Peyer's patch (tissue), 4 donors: ENCODE results near the gene AGAP2. TPM values are rescaled to one million over a fixed set of nuclear protein-coding genes. Genes with fewer than 3 reads are reported as not detected.
"Not testable (repeated sequence)": the region's sequence is repeated elsewhere in the genome, so short reads cannot be mapped to it uniquely, and the experiment has no call there.

Source experiments
- DNase-seq, 3 donors: peaks; one replicate each; pipeline ENCODE4 v3.0.0-alpha.2; 2017 to 2019
- H3K27ac ChIP-seq, 4 donors: fragments of 200-600 bp; sonication (generic); one replicate each; pipeline ENCODE4 v1.5.1; 2016 to 2019
- H3K27me3 ChIP-seq, 2 donors: fragments of 200-600 bp; sonication (generic); one replicate each; pipeline ENCODE4 v1.5.1; 2019
- H3K36me3 ChIP-seq, 3 donors: fragments of 200-600 bp; sonication (generic); one replicate each; pipeline ENCODE4 v1.5.1; 2016 to 2019
- H3K4me1 ChIP-seq, 4 donors: fragments of 200-600 bp; sonication (generic); one replicate each; pipeline ENCODE4 v1.5.1; 2016 to 2019
- H3K4me3 ChIP-seq, 4 donors: fragments of 200-600 bp; sonication (generic); 1 replicate in 3 of 4; 2 replicates in 1 of 4; pipeline ENCODE4 v1.5.1; 2016 to 2019; ENCODE audit warnings: mild to moderate bottlenecking in 1 of 4
- H3K9me3 ChIP-seq, 4 donors: fragments of 200-600 bp; sonication (generic); one replicate each; pipeline ENCODE4 v1.5.1; 2016 to 2019; ENCODE audit warnings: mild to moderate bottlenecking in 1 of 4
- POLR2A ChIP-seq, 2 donors: fragments of 450-650 bp; IDR thresholded peaks; one replicate each; pipeline ENCODE4 v1.5.1; 2017; ENCODE audit warnings: antibody characterized with exemption in 2 of 2, mild to moderate bottlenecking in 2 of 2, moderate library complexity in 2 of 2
- total RNA-seq, 4 donors: library from RNA; depleted of rRNA; stranded (reverse); fragments of >200 nt; gene quantifications; one replicate each; pipeline ENCODE4 v1.1.0, GENCODE V29; 2016
- TF ChIP-seq, protein P1 (sequence below), 6 experiments: fragments of 450-650 bp in 4 of 6; fragments of 200-600 bp in 2 of 6; sonication (generic) in 1 of 6; IDR thresholded peaks; one replicate each; pipeline ENCODE4 v1.5.1; 2017 to 2019; ENCODE audit warnings: antibody characterized with exemption in 6 of 6, mild to moderate bottlenecking in 3 of 6, moderate library complexity in 1 of 6

Gene AGAP2
- total RNA-seq, 4 donors from 2014 or later, result 2.5 to 9.1 (median 3.1) TPM

DNA sequence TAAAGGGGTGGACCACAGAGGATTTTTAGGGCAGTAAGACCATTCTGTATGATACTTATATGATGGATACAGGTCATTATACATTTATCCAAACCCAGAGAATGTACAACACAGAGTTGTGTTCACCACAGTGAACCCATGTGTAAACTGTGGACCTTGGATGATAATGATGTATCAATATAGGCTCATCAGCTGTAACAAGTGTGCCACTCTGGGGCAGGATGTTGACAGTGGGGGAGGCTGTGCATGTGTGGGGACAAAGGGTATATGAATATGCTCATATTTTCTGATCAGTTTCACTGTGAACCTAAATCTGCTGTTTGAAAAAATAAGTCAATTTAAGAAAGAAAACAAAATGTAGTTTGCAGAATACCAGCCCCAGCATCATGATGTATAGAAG, 58.8 kb downstream of the AGAP2 start:
- Histone ChIP-seq H3K36me3 (no peaks in the 10 kb centered on the region), H3K27ac (no peak overlapping the region), H3K27me3 (no peaks in the 10 kb centered on the region), H3K9me3 (no peaks in the 10 kb centered on the region), H3K4me3 (no peak overlapping the region), H3K4me1 (no peaks in the 10 kb centered on the region)
- TF ChIP-seq, protein P1, sequence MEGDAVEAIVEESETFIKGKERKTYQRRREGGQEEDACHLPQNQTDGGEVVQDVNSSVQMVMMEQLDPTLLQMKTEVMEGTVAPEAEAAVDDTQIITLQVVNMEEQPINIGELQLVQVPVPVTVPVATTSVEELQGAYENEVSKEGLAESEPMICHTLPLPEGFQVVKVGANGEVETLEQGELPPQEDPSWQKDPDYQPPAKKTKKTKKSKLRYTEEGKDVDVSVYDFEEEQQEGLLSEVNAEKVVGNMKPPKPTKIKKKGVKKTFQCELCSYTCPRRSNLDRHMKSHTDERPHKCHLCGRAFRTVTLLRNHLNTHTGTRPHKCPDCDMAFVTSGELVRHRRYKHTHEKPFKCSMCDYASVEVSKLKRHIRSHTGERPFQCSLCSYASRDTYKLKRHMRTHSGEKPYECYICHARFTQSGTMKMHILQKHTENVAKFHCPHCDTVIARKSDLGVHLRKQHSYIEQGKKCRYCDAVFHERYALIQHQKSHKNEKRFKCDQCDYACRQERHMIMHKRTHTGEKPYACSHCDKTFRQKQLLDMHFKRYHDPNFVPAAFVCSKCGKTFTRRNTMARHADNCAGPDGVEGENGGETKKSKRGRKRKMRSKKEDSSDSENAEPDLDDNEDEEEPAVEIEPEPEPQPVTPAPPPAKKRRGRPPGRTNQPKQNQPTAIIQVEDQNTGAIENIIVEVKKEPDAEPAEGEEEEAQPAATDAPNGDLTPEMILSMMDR (IDR thresholded peaks at IDR 0.05), result no peak
- no peak for TF ChIP-seq POLR2A (IDR thresholded peaks at IDR 0.05)
- DNase-seq, result no peak

DNA sequence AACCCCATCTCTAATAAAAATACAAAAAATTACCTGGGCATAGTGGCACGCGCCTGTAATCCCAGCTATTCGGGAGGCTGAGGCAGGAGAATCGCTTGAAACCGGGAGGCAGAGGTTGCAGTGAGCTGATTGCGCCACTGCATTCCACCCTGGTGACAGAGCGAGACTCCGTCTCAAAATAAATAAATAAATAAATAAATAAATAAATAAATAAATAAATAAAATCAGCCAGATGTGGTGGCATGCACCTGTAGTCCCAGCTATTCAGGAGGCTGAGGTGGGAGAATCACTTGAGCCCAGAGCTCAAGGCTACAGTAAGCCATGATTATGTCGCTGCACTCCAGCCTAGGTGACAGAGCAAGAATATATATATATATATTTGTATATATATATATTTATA, 60.6 kb downstream of the AGAP2 start:
- H3K4me3 ChIP-seq, H3K9me3 ChIP-seq, H3K4me1 ChIP-seq: not testable (repeated sequence)

DNA sequence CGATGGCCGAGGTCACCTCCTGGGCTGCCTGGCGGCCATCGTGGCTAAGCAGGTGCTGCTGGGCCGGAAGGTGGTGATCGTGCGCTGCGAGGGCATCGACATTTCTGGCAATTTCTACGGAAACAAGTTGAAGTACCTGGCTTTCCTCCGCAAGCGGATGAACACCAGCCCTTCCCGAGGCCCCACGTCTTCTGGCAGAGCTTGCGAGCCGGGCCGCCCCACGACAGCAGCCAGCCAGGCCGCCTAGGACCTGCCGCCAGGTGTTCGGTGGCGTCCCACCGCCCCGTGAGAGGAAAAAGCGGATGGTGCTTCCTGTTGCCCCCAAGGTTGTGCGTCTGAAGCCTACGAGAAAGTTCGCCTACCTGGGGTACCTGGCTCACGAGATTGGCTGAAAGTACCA, 63.9 kb downstream of the AGAP2 start:
- DNase-seq, result no peak
- Histone ChIP-seq H3K4me3 (no peak overlapping the region), H3K27ac (no peak overlapping the region), H3K27me3 (no peaks in the 10 kb centered on the region), H3K9me3 (no peaks in the 10 kb centered on the region), H3K4me1 (no peaks in the 10 kb centered on the region), H3K36me3 (no peaks in the 10 kb centered on the region)
- TF ChIP-seq, protein P1 (IDR thresholded peaks at IDR 0.05), result no peak
- no peak for TF ChIP-seq POLR2A (IDR thresholded peaks at IDR 0.05)

More for the DNA sequence above, 60.6 kb downstream of the AGAP2 start:
- not testable (repeated sequence) for H3K27ac ChIP-seq, H3K27me3 ChIP-seq, H3K36me3 ChIP-seq, DNase-seq

Other genes with a start within 250 kb of the AGAP2 start
- 10 to 100 TPM in 3 of 4 donors, 1 to 10 TPM in 1; 9.1 to 44.6 (median 24.0) TPM for gene DDIT3, start 218.2 kb downstream of the AGAP2 start, total RNA-seq
- 100 to 1,000 TPM in 1 of 4 donors, 10 to 100 TPM in 3; 38.0 to 144 (median 71.5) TPM for gene MBD6, start 215.9 kb downstream of the AGAP2 start, total RNA-seq
- 100 to 1,000 TPM; 161 to 326 (median 229) TPM for gene DCTN2, start 191.6 kb downstream of the AGAP2 start, total RNA-seq
- gene KIF5A, start 188.7 kb downstream of the AGAP2 start, total RNA-seq, result 1 to 10 TPM in 2 of 4 donors, under 1 TPM in 2; 0.35 to 2.5 (median 1.4) TPM
- 10 to 100 TPM in 3 of 4 donors, 1 to 10 TPM in 1; 9.1 to 52.6 (median 37.9) TPM for gene PIP4K2C, start 147.6 kb downstream of the AGAP2 start, total RNA-seq
- gene DTX3, start 133.9 kb downstream of the AGAP2 start, total RNA-seq, result 10 to 100 TPM in 3 of 4 donors, 1 to 10 TPM in 1; 4.2 to 15.7 (median 11.5) TPM
- gene ARHGEF25, start 127.3 kb downstream of the AGAP2 start, total RNA-seq, result 10 to 100 TPM in 2 of 4 donors, 1 to 10 TPM in 2; 5.1 to 44.6 (median 8.7) TPM
- gene B4GALNT1, start 105.5 kb downstream of the AGAP2 start, total RNA-seq, result under 1 TPM in 1 of 4 donors, not detected in 3; 0.40 TPM
- 100 to 1,000 TPM; 275 to 353 (median 292) TPM for gene OS9, start 44.6 kb downstream of the AGAP2 start, total RNA-seq
- gene TSPAN31, start 6.3 kb upstream of the AGAP2 start, total RNA-seq, result 10 to 100 TPM; 45.7 to 65.7 (median 55.6) TPM
- 10 to 100 TPM; 14.7 to 97.4 (median 28.8) TPM for gene CDK4, start 13.6 kb upstream of the AGAP2 start, total RNA-seq
- gene MARCHF9, start 16.4 kb upstream of the AGAP2 start, total RNA-seq, result 10 to 100 TPM in 2 of 4 donors, 1 to 10 TPM in 2; 7.4 to 17.2 (median 10.6) TPM
- gene CYP27B1, start 28.3 kb upstream of the AGAP2 start, total RNA-seq, result 1 to 10 TPM in 1 of 4 donors, not detected in 3; 1.7 TPM
- gene METTL1, start 33.4 kb upstream of the AGAP2 start, total RNA-seq, result 10 to 100 TPM in 1 of 4 donors, 1 to 10 TPM in 3; 1.2 to 26.4 (median 8.0) TPM
- gene EEF1AKMT3, start 33.9 kb upstream of the AGAP2 start, total RNA-seq, result 1 to 10 TPM; 1.4 to 7.4 (median 2.7) TPM
- gene TSFM, start 44.0 kb upstream of the AGAP2 start, total RNA-seq, result 10 to 100 TPM in 3 of 4 donors, 1 to 10 TPM in 1; 9.4 to 21.2 (median 13.7) TPM
- gene AVIL, start 80.0 kb upstream of the AGAP2 start, total RNA-seq, result 10 to 100 TPM; 12.4 to 20.8 (median 16.8) TPM
- gene CTDSP2, start 108.0 kb upstream of the AGAP2 start, total RNA-seq, result 100 to 1,000 TPM in 3 of 4 donors, 10 to 100 TPM in 1; 87.5 to 196 (median 128) TPM
- 10 to 100 TPM in 2 of 4 donors, 1 to 10 TPM in 1, not detected in 1; 5.9 to 29.2 (median 12.5) TPM for gene ATP23, start 202.8 kb upstream of the AGAP2 start, total RNA-seq